HuH-7 (cell line): ENCODE measurements around the gene XCL2.
"Not testable (repeated sequence)": the region's sequence is repeated elsewhere in the genome, so short reads cannot be mapped to it uniquely, and the experiment has no call there.

Experiments
- DNase-seq: peaks from one replicate; pipeline ENCODE4 v3.0.0; 2011; ENCODE audit warnings: low spot score

Gene XCL2

DNA sequence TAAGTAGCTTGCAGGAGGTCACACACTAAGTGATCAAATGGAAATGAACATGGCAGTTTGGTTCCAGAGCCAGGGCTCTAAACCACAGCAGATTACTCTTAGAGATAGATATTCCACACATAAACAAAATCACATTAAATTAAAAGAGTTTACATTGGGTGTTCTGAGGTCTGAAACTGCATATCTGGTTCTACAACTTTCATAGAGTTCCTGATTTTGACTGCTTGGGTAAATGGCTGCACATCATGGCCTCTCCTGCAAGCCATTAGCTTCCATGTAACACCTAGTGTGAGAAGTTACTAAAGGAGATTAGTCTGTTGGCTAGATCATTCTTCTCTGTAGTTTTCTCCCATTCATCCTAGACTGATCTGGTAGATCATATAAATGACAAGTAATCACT lies 12.8 kb upstream of the XCL2 start:
- DNase-seq, result no peak

DNA sequence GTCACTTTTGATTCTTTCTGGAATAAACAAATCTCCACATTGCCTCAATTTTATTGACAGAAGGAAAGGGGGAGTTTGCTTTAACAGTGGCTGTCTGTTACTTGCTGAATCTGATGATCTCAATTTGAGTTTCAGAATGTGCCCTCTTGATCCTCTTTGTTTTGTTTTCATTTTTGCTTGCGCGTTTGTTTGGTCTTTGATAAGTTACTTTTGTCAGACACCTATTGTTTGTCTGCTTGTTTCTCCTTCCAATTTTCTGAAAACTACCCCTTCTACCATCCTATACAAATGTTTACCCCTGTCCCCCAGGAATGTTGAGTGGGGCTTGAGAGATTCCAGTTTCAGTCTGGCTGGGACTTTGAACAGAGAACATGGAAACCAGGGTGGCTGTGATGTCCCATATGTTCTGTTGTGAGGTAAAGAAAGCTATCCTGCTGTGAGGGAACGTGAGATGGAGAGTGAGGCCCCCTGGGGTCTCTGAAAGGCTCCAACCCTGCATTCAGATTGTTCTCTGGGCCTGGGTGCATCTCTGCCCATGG lies 11.8 kb upstream of the XCL2 start:
- no peak for DNase-seq

DNA sequence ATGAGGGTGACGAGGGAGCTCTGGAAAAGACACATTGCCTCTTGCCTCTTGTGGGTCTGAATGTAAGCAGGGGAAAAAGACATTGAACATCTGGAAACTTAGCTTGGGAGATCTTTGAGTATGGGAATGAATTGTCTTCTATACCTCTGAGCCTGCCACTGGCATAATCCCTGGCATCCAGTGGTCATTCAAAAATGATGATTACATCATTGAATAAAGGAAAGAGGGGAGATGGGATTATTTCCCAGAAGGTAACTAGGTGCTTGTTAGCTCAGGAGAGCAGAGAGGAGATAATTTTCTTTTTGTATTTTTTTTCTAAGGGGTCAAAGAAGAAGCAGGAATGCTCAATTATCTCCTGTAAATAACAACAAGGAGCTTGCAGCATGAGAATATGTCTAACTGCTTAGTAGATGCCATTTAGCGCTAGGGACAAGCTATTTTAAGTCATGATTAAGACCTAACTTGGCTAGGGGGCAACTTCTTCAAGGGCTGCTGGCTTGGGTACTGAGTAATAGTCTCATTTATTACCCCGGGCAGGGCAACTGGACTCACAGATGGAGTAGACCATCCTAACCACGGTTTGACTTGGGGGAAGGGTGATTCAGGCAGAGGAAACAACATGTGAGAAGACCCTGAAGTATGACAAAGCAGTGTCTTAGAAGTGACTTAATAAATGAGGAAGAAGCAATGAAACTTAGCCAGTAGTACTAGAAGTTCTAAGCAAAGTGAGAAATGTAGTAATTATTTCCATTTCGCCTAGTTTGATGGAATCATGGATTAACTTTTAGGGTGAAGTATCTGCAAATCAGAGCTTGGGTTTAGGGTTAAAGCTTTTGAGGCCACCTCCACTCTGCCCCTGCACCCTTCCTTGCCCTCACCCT lies 11.0 kb upstream of the XCL2 start:
- DNase-seq, result no peak

DNA sequence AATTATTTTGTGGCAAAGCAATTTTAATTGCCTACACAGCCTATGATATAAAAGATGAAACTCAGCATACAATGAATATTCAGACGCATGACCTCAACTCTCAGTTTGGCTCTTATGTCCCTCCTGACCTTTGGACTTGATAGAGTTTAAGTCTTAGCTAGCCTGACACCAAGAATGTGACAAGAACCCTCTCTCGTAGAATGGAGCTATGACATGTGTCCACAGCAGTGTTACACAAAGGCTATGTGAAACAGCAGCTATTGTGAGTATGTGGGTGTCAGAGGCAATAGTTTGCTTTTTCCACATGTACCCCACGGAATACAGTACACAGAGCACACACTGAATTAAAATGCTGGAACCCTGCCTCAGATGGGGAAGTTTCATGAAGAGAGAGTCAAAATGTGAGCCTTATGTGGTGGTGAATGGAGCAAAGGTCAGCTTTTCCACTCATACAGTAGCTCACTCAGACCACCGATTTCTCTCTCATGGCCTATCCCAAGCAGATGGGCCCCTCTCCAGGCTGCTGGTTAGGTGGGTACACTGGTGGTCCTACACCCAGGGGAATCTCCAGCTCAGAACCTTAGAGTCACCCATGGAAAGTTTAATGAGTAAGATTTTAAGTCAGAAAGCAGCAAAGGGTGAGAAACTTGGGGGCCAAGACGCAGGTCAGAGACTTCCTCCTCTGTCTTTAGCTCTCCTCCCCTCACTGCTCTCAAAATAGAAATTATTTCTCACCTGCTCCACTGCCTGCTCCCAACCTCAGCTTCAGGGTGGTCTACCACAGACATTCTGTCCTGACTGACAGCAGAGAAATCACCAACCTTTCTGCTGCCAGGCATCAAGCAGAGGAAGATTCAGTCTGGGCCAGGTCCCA lies 10.1 kb upstream of the XCL2 start:
- no peak for DNase-seq

DNA sequence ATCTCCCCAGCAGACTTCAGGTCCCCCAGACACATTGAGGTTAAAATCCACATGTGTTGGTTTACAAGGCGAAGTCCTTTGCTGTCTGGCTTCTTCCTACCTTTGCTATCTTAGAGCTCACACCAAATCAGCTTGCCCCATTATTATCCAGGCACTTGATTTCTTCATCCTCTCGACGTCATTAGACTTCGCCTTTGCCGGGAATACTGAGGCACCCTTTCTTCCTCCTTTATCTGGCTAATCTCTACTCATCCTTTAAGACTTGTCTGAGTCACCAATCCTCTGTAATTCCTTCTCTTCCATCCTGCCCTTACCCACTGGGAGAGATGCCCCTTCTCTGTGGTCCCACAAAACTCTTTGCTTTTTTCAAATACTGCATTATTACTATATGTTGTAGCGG lies 9.2 kb upstream of the XCL2 start:
- no peak for DNase-seq

DNA sequence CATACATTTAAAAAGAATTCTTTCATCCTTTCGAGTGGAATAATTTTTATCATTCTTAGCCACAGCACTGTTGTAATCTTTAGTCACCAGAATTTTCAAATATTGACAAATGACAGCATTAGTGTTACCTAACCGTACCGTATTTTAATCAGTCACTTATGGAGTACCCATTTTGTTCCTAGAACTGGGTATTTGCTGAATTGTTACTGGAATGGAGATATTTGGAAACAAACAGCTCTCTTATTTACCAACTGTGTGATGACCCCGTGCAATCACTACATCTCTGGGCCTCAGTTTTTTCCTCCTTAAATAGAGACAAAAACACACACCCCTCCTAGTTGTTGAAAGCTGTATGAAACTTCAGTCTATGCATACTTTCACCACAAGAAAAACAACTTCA lies 7.9 kb upstream of the XCL2 start:
- no peak for DNase-seq

DNA sequence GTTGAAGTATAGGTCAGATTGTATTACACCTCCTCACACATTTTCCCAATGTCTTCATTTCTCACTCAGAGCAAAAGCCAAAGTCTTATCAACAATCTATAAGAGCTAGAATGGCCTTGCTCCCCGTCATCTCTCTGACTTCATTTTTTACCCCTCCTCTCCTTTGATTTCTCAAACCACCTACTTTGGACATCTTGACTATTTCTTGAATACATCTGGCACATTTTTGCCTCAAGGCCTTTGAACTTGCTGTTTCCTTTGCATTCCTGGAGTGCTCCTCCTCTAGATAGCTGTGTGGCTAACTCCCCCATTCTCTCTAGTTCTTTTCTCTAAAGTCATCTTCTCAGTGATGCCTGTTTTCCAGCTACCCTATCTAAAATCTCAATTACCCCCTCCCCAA lies 7.2 kb upstream of the XCL2 start:
- DNase-seq, result no peak

DNA sequence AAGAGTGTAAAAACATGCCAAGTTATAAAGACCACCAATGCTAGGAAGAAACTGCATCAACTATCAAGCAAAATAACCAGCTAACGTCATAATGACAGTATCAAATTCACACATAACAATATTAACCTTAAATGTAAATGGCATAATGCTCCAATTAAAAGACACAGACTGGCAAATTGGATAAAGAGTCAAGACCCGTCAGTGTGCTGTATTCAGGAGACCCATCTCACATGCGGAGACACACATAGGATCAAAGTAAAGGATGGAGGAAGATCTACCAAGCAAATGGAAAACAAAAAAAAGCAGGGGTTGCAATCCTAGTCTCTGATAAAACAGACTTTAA lies 2.7 kb upstream of the XCL2 start:
- DNase-seq, result not testable (repeated sequence)

DNA sequence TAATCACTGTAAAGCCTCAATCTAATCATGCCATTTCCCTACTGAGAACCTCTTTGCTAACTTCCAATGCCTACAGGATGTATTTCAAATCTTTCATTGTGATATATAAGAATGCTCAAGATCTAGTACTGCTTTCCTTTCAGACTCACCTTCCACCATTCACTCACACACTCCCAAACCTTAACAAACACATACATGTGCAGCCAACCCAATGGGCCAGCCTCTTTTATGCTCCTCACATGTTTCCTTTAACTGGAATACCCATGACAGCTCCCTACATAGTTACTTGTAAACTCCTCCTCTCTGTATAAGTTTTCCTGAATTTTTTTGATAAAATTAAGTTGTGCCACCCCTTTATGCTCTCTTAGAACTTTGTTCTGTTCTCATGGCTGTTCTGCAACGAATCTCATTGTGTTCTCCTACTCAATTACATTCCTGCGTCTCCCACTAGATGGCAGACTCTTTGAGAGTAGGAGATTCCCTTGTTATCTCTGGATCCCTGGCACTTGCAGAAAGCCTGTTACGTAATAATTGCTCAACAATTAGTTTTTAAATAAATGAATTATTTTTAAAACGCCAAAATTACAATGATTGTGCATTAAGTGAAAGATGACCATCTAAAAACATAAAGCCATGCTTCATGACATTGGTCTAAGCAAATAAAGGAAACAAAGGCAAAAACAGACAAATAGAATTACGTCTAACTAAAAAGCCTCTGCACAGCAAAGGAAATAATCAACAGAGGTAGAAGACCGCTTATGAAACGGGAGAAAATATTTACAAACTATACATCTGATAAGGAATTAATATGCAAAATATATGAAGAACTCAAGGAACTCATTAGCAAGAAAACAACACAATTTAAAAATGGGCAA lies 2.1 kb upstream of the XCL2 start:
- DNase-seq, result not testable (repeated sequence)

DNA sequence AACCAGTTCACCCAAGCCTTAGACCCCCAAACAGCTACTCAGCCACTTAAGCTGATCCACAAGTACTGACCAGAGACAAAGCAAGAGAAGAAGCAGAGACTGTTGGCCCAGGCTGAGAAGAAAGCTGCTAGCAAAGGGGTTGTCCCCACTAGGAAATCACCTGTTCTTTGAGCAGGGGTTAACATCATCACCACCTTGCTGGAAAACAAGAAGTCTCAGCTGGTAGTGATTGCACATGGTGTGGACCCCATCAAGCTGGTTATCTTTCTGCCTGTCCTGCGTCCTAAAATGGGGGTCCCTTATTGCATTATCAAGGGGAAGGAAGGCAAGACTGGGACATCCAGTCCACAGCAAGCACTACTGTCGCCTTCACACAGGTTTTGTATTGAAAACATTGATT lies 819 bp downstream of the XCL2 start:
- not testable (repeated sequence) for DNase-seq

DNA sequence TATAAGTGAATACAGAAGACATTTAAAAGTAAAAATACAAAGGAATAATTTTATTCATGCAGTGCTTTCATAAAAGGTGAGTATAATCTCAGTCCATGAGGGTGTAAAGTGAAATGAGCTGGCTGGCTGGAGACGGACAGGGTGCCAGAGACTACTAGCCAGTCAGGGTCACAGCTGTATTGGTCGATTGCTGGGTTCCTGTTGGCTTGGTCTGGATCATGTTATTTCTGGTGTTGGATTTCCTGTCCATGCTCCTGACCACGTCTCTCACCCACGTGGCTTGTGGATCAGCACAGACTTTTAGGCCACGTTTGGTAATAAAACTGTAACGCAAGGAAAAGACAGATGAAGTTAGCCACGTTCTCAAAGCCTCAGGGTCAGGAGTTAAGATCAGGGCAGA lies 3.0 kb downstream of the XCL2 start:
- DNase-seq, result not testable (repeated sequence)

DNA sequence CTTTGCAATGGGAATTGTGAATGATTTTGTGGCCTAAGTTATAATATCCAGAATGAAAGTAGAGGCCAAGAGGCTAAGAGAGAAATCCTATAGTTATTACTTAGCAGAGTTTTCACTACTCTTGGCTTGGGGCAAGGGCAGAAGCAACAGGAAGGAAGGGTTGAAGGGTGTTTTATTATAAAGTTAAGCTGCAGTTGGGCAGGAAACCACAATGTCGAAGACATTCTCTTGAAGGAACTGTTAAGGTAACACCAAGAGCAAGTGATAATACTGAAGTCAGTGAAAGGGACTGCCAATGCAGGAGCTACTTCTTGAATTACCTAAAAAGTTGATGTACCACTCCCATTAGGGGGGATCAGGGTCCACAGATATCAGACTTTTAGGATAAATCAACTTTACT lies 8.3 kb downstream of the XCL2 start:
- no peak for DNase-seq

DNA sequence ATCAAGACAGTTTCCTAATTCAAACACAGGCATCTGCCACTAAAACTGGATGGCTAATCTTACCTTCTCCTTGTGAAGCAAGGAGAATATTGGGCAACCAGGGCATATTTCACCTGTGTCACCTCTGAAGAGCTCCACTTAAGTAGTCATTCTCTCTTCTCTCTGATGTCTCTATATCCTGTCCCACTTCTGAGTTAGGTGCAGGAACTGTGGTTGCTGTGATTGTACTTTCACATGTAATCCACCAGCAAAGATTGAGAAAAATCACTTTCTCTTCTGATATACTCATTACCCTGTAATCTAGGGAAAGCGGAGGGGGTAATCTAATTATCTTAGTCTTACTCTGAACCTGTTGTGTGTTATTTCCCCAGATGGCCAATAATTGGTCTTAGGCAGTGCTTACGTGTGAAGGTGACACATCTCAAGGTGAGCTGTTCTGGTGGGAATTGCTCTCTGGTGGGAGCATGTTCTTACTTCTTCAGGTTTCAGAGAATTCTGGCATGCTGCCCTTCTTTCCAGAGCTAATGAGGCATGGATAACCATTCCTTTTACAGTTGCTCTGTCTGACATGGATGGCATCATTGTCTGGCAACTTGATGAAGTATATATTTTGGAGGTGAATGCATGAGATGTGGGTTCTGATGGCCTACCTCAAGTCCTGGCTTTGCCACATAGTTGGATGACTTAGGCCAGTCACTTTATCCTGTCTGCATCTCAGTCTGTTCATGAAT lies 12.0 kb downstream of the XCL2 start:
- DNase-seq, result no peak

DNA sequence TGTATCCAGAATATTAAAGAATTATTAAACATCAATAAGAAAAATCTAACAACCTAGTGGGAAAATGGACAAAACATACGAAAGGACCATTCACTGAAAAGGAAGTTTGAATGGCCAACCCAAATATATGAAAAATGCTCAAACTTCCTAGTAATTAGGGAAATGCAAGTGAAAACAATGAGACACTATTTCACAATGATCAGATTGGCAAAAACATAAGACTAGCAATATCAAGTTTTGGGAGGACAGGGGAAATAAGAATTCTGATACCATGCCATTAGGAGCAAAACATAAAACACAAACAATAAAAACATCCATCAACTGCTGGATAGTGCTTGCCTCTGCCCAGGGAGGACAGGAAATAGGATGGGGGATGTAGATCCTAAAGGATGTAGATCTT lies 14.3 kb downstream of the XCL2 start:
- DNase-seq, result no peak

DNA sequence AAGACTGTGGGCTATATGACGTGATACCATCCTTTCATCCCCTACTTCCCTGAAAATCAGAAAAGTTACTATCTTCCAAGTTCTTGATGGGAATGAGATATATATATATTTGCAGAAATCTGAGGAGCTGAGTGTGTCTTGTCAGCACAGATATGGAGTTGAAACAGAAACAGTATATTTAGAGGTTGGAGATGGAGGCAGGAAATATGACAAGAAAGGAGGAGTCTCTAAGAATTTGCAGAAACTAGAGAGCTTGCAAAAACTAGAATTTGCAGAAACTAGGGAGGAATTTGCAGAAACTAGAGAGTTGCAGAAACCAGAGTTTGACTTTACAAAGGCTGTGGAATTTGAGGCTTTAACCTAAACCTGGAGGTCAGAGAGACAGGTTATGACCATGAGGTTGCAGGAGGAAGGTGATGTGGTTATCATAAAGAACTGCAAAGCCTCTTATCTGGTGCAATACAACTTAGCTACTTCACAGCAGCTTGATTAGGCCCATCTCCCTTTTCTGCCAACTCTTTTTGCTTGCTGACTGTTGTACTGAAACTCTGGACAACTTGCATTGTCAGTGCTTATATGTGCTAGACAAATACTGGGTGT lies 22.3 kb downstream of the XCL2 start:
- DNase-seq, result no peak

DNA sequence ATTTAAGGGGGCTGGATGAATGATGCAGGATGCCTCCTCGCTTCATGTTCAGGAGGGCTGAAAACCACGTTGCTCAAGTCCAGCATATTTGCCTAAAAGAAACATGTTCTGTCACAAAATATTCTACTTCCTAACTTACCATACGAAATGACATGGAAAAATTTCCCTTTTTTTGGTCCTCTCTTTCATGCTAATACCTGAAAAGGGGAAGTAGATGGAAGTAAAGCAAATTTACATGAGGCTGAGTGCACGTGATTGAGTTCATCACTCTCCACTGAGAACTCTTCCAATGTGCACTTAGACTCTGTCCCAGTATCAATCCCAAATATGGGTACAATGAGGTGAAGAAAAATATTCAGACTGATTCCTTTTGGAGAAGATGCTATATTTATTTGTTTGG lies 23.0 kb downstream of the XCL2 start:
- no peak for DNase-seq

DNA sequence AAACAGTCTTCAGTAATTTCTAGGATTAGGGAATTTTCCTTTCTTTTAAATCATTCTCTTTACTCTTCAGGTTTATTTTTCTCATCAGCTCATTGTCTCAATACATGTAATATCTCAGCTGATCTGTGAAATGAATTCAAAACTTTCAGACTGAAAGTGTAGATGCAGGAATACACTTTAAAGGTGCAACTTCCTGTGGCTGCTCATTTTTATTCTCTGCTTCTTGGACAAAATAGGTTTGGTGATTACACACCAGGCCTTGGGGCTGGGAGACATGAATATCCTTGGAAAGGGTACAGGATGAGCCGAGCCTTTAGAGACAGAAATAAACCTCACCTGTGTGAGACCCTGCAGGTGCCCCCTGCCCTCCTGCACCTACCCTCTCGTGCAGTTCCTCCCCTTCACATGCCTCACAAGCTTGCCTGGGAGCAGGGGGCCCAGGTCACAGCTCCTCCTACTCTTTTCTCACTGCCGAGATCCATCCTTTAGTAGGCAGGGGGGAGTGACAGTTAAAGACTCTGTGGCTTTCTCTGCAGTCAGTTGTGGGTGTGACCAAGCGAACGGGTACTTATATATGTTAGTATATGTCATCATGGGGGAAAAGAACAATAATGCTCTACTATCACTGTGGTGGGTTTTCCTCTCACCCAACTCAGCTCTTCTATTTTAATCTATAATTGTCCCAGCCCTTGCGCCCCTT lies 23.6 kb downstream of the XCL2 start:
- DNase-seq, result no peak

DNA sequence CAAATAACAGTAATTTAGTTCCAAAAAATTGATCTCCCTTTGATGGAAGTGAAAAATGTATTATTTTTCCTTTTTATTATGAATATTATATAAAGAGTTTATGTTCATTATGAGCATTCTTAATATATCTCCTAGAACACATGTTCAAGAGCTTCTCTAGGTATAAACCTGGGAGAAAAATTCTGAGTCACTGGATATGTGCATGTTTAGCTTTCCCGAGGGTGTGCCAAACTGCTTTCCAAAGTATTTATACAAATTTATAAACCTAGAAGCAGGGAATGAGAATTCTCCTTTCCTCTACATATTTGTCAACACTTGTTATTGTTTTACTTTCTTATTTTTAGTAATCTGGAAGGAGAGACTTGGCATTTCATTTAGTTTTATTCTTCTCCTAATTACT lies 25.0 kb downstream of the XCL2 start:
- no peak for DNase-seq

DNA sequence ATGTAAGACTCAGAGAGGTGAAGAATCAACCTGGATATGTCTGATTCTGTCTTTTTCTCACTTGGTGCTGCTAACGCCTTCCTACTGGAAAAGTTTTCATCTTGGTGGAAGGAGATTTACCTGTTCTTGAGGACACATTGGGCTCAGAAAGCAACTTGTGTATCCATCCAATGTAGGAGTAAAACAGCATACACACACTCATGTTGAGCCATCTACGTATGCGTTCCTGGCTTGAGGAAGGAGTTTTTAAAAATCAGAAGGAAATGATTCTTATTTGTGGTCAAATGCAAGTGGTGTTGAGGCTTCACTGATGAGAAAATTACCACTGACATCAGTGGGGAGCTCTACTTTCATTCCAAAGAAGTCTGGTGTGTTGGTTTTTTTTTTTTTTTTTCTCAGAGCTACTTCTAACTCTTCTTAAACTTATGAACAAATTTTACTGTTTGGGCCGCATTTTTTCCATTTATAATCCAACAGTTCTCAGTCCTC lies 25.6 kb downstream of the XCL2 start:
- DNase-seq, result no peak

DNA sequence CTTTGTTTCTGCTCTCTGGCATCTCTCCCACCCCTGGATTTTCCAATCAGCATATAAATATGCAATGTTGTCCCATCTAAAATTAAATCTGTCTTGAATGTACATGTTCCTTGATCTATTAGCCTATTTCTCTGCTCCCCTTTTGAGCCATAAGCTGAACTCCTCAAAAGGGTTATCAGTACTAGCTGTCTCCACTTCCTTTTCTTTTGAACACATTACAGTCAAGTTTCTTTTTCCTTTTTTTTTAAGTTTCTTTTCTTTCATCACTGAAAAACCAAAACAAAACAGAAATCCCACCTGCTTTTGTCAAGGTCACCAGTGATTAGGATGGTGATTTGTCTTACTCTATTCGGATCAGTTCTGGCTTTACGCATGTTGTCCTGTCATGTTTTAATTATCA lies 29.3 kb downstream of the XCL2 start:
- no peak for DNase-seq
